GM18519 (cell line): ENCODE results near the gene CRACDL.
"Not testable (repeated sequence)": the region's sequence is repeated elsewhere in the genome, so short reads cannot be mapped to it uniquely, and the experiment has no call there.

Experiments
- ATAC-seq: cut with Tn5 transposase; IDR thresholded peaks from one replicate; pipeline ENCODE4 v1.9.1; 2021; ENCODE audit warnings: mild to moderate bottlenecking, moderate library complexity; ENCODE audit not compliant: unreplicated experiment, low FRiP score

The CRACDL gene

DNA sequence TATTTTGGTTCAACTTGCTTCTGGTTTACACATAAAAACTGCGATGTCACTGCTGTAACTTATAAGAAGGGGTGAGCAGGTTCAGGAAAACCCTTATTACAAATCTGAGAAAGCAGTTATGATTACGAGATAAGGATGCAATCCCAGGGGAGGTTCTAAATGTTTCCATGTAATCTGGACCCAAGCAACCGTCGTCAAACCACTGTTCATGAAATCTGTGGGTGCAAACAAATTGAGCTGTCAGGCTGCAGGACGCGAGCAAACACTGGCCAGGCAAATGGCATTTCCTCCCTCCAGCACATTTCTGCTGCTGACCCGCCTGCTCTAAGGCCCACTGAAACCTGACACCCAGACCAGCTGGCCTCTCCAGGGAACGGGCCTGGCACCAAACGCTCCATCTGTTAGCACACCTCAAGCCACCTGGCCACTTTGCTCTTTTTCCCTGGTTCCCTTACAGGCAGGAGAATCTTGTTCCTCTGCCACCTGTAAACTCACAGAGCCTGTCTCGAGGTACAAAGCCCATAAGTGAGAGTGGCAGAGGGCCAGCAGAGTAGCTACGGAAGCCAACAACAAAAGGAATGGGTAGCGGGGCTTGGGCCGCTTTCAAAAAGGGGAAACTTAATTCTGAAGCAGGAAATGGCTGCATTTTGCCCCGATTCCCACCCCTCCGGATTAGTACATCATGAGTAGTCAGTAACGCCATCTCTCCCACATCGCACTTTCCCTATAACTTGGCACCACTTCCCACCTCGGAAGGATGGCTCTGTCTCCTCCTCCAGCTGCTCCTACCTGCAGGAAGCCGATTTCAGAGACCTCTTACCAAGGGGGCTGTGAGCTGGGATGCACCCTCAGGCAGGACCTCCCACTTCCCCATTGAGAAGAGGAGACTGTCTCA, 26.5 kb downstream of the CRACDL start:
- no peak for ATAC-seq

DNA sequence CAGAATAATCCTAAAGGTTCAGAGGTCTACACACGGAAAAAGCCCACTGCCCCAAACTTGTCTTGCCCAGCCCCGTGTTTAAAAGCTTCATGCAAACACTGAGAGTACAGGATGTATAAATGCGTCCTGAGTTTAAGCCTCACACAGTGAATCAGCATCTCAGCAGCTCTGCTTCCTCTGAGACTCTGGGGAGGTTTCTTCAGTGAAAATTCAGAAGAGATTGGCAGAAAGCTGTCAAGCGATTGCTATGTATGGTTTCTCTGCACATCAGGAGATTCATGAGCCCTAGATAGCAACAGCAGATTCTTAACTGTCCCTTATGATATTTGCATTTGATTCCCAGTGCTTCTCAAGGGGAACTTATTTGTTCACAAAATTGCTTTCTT, 27.1 kb downstream of the CRACDL start:
- ATAC-seq, result no peak

DNA sequence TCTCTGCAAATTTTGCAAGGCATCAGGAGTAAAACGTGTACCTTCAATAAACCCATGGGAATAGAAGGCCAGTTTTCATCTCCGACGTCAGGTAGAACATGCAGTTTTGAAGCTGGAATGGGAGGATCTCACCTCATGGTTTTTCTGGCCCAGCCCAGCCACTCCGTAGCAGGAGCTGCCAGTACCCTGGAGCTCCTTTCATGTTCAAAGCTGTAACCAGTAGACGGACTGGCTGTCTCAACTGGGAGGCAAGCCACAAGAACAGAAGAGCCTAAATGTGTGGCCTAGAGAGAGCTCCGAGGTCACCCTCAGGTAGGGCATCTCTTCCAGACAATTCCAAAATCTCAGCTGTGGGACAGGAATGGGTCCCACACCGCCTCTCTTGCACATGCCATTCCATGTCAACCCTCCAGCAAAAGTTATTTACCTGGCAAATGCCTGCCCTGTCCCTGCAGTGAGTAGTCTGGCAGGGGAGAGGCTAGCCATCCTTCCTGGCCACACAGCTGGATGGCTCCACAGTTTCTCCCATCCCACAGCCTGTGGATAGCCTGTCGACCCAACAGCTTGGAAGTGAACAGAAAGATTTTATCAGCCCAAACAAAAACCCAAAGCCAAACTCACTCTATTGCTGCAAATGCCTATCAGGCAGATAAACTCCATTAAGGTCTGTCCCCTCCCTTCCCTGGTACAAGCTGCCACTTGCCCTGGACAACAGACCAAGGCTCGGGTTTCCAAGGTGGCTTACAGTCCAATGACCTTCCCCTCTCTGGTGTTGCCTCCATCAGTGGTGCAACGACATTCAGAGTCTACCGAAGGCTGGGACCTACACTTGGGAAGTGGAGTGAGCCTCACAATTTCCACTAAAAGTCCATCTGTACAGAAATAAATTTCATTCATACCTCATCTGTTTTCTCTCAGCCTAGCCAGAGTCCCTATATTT, 27.8 kb downstream of the CRACDL start:
- no peak for ATAC-seq

DNA sequence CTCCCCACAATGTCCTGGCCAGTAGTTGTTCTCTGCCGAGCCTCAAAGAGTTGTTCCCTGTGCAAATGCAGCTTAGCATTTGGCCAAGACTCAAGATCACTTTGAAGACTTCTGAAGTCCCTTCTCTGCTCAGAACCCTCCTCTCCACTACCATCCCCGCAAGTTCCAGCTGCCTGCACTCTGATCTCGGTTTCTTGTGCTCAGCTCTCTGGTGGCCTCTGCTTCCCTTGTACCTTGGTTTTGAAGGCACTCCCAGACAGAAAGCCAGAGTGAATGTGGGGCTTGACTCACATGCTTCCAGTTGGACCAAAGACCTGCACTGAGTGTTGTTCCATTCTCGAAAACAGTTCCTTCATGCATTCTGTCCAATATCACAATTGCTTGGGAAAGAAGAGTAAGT, 28.6 kb downstream of the CRACDL start:
- ATAC-seq, result no peak

DNA sequence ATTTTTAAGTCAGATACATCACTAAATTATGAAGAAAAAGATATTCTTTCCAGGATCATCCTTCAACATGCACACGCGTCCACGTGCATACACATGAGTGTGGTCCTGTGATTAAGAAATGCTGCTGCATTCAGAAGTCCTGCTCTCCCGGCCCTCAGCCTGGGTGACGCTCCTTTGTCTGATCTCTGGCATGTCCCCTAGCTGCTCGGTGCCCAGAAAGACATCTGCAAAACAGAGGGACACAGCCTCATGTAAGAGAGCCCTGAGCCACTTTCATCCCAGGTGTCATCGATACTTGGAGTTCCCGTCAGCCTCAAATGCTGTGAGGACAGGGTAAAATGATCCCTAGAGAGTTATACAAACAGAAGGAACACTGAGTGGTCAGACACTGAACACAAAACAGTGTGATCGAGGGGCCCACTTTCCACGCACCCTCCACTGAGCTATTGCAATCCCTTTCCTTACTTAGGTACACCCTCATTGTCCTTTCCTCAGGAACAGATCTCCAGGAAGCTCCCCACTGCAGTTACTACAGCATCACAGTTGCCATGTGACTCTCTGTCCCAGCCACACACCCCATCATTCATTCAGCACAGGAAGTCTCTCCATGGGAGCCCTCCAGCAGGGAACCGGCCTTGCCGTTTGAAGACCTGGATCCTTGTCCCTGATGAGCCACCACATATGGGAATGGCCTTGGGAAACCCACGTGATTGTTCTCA, 32.1 kb downstream of the CRACDL start:
- ATAC-seq, result no peak

DNA sequence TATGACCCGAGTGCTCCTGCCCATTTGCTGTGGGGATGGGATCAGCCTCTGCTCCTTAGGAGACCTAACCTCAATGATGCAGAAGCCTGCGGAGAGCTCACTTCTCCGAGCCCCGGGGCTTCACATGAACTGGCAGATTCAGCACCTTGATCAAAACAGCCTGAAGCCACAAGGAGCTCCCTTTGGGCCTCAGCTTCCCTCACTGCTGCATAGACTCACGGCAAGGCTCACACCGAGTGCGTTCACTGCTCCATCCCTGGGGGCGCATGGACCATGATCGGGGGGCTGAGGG, 33.0 kb downstream of the CRACDL start:
- ATAC-seq, result no peak

DNA sequence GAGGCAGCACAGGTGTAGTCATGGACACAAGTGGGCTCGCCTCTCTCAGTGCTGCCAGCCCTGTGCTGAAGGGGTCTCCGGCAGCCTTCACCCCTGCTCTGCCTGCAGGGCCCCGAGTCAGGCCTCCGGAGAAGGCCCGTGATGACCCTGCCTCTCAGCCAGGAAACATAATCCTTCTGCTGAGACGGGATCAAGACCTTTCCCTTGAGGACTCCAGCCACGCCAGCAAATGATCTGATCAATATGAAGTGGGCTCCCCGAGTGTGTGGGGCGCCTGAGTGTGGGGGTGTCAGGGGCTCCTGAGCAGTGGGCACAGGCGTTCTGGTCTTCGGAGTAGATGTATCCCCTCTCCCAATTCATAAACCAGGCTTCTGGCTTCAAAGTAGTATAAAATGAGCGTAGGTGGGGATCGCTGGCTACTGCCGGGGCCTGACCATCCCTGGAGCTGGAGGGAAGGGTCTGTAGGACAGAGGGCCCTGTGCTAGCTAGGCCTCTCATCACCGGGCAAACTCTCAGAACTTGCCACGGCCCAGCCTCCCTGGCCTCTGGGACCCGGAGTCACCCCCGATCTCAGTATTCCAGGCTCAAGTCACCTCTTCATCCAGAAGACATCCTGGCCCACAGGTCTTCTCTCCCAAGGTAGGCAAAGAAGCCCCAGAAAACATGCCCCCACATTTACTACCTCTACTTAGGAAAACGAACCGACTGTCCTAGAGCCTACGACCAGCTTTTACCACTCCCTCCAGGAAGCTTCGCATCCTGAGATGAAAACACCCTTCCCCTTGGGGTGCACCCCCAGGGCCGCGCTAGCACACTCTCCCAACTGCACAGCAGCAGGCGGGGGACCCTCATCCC, 33.6 kb downstream of the CRACDL start:
- no peak for ATAC-seq

DNA sequence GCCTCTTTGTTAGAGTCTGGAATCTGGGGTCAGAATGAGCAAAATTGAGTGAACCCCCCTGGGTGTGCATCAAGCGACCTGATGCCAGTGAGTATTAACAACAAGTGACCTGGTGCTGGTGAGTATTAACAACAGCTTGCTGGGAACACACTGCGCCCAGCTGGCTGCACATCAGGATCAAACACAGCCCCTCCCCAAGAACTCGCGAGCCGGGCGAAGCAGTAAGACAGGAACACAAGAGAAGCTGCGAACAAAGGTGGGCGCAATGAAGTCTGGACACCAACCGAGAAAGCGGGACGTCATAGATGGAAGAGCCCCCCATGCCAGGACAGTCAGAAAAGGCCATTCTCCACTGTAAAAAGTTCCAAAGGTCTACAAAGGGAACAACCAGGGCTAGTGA, 34.3 kb downstream of the CRACDL start:
- no peak for ATAC-seq

DNA sequence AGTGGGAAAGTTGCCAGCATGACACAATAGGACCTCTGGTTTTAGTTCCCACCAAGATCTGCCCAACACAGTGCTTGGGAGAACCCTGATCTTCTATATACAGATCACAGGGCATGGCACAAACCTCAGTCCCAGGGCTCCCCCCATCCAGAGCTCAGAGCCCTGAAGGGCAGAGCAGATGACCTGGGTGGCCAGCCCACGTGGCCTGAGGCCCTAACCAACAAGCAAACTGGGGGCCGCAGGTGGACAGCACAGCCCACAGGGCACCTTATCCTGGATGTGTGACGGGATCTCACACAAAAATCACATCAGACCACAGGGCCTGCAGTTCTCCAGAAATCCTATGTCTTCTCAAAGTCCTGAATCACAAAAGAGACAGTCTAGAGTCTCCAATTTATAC, 34.7 kb downstream of the CRACDL start:
- no peak for ATAC-seq

DNA sequence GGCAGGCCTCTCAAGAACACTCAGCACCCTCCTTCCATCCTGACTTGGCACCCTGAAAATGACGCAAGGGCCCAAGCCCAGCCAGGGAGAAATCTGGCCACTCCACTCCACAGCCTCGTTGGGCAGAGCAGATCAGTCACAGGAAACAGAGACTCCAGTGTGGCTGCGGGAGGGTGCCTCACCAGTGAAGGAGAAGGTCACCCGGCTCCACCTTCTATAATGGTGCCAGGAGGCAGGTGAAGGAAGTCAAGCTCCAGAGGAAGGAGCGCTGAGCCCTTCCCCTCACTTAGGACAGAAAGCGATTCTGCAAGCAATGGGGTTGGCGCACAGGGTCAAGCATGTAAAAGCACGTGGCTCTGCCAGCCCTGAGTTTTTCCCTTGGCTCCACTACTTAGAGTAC, 35.3 kb downstream of the CRACDL start:
- no peak for ATAC-seq

DNA sequence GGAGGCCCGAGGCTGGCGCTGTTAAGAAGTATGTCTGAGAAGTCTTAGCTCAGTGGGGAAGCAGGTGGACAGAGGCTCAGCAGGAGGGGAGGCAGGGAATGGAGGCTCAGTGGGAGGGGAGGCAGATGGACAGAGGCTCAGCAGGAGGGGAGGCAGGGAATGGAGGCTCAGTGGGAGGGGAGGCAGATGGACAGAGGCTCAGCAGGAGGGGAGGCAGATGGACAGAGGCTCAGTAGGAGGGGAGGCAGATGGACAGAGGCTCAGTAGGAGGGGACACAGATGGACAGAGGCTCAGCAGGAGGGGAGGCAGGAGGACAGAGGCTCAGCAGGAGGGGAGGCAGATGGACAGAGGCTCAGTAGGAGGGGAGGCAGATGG, 36.3 kb downstream of the CRACDL start:
- ATAC-seq, result not testable (repeated sequence)

DNA sequence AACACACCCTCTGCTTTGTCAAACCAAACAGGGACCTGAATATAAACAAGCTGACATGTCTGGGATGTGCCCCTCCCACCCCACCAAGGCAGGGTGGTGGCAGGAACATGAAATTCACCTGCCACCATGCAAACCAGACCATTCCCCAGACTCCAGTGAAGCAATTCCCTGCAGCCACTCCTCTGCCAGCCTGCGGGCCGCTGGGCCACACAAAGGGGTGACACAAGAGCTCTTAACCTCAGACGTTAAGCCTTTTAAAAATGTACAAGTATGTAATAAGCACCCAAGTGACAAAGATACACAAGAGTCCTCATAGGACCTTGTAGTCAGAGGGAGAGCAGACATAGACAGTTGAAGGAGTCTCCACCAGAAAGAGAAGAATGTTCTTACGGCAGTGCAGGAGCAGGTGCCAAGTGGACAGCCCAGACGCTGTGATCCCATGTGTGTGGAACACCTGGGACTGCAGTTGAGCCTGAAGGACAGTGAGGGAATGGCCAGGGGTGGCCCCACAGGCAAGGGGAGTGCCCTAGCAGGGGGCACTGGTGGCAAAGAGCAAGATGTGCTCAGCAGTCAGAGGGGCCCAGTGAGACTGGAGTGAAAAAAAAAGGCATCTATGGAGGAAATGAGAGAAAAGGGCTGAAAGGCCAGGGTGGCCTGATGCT, 36.9 kb downstream of the CRACDL start:
- ATAC-seq, result no peak

DNA sequence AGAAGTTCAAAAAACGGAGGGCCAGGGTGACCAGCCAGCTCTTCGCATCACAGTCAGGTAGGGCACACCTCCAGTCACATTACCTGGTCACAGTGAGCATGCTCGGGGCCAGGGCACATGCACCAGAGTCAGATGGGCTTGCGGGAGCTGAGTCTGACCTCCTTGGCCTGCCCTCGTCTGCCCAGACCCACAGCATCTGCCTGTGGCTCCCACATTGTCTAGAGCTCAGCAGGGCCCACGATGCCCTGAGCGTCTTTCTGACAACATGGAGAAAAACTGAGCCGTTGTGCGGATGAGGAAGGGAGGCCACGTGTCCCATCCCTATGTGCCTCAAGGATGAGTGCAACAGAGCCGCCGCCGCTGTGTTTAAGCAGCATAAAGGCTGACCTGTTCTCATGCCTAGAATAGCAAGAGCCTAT, 37.6 kb downstream of the CRACDL start:
- ATAC-seq, result no peak

DNA sequence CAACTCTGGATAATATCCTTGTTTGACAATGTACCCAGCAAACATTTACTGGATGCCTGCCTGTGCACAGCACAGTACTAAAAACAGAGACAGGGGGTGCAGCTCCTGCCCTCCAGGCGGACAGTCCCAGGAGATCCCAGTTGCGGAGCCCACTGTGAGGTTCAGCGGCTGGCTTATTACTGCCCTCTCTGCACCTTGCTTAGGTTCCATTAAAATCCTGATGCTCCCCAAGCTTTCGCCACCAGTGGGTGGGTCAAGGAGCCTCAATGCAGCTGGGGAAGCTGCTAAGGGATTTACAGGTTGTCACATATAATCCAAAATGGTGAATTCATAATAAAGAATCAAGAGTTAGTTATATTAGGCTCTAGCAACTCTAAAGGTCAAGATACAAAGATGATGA, 38.3 kb downstream of the CRACDL start:
- ATAC-seq, result no peak

DNA sequence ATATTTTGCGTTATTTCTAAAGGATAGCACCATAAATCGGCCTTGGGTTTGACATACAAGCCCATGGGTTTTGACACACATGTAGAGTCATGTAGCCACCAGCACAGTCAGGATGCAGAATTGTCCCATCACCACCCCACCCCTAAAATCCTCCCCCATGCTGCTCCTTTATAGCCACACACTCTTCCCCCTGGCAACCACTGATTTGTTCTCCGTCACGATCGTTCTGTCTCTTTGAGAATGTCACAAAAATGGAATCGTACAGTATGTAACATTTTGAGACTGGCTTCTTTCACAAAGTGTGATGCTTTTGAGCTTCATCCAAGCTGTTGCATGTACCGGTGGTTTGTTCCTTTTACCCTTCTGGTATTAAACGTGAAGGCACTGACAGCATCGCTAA, 39.1 kb downstream of the CRACDL start:
- ATAC-seq, result no peak

DNA sequence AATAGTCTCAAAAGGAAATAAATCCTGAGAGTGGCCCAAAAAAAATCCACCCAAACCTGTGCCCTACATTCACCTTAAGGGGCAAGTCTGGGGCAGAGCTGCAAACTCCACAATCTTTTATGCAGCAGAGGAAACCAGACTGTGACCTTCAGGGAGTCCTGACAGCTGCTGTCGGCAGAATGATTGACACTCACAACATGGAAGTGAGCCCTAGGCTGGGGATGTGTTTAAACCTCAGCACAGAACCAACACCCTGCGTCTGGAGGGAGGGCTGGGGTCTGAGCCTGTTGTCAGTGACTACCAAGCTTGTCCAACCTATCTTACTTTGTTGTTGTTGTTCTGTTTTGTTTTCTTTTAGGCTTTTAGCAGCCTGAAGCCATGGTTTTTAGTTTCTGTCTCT, 39.6 kb downstream of the CRACDL start:
- ATAC-seq, result no peak

DNA sequence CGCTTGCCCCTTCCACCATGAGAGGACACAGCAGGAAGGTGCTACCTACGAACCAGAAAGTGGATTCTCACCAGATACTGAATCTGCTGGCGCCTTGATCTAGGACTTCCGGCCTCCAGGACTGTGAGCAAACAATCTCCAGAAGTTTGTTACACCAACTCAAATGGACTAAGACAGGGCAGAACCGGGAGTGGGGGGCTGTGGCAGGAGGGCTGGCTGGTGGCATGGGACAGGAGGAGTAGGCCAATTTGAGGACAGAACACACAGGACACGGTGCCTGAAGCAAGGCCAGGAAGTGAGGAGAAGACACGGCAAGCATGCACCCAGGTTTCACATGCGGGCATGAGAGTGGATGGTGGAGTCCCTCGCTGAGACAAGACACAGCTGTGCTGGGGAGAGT, 40.1 kb downstream of the CRACDL start:
- ATAC-seq, result no peak

DNA sequence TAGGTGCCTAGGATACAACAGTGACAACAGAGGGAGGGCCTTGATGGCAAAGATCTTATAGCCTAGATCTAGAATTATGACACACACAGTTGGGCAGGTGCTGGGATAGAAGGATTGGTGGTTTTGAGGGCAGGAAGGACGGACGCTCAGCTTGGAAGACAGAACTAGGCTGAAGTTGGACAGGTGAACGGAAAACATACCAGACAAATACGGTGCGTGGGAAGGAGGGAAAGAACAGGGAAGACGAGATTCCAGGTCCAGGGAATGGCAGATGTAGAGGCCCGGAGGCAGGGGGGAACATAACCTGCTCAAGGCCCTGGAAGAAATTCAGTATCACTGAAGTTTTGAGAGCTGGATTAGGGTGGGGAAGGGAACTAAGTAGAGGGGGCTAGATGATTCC, 40.8 kb downstream of the CRACDL start:
- ATAC-seq, result no peak

DNA sequence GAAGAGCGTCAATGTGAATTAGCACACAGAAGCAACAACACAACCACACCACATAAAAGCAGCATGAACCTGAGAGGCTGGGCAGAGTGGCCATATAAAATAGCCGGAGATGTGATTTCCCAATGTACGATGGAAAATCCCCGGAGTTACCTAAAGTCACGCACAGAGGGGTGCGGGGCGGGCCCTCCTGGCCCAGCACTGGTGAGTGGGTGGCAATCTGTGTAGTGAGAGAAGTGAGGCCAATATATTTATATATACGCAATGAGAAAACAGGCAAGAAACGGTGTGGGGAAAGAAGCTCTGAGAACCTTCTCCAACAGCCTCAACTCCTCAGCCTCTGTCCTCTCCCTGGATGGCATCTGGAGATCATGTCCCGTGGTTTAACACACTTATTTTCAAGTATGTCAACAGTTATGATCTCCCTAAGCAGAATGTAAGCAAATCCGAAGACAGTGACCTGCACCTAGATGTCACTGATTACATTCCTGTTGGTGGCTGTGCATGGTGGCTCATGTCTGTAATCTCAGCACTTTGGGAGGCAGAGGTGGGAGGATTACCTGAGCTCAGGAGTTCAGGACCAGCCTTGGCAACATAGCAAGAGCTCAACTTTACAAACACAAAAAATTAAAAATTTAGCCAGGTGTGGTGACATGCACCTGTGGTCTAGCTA, 41.6 kb downstream of the CRACDL start:
- no peak for ATAC-seq
